Ishikawa (cell line): ENCODE results near the gene NDUFB8.

Experiments
- CEBPB ChIP-seq: IDR thresholded peaks from 2 replicates; pipeline ENCODE4 v1.6.1; 2012
- CREB1 ChIP-seq: IDR thresholded peaks from 2 replicates; pipeline ENCODE4 v1.6.1; 2012; ENCODE audit warnings: low read depth
- EGR1 ChIP-seq: IDR thresholded peaks from 2 replicates; pipeline ENCODE4 v1.6.1; 2012
- EP300 ChIP-seq: IDR thresholded peaks from 2 replicates; pipeline ENCODE4 v1.6.1; 2012; ENCODE audit warnings: borderline replicate concordance
- FOXM1 ChIP-seq: IDR thresholded peaks from 2 replicates; pipeline ENCODE4 v1.6.1; 2012; ENCODE audit warnings: low read depth, borderline replicate concordance
- NFIC ChIP-seq: IDR thresholded peaks from 2 replicates; pipeline ENCODE4 v1.6.1; 2012
- RAD21 ChIP-seq: IDR thresholded peaks from 2 replicates; pipeline ENCODE4 v1.6.1; 2012; ENCODE audit warnings: low read depth
- TAF1 ChIP-seq: IDR thresholded peaks from 2 replicates; pipeline ENCODE4 v1.6.1; 2012; ENCODE audit warnings: low read depth, mild to moderate bottlenecking
- TCF12 ChIP-seq: IDR thresholded peaks from 2 replicates; pipeline ENCODE4 v1.6.1; 2012; ENCODE audit warnings: low read depth
- TEAD4 ChIP-seq: IDR thresholded peaks from 2 replicates; pipeline ENCODE4 v1.6.1; 2012
- YY1 ChIP-seq: IDR thresholded peaks from 2 replicates; pipeline ENCODE4 v1.6.1; 2012; ENCODE audit warnings: low read depth
- ZBTB7A ChIP-seq: IDR thresholded peaks from 2 replicates; pipeline ENCODE4 v1.6.1; 2012; ENCODE audit warnings: low read depth
- TF ChIP-seq, protein P1 (sequence below): IDR thresholded peaks from 2 replicates; pipeline ENCODE4 v1.6.1; 2012
- TF ChIP-seq, protein P2 (sequence below): IDR thresholded peaks from 2 replicates; pipeline ENCODE4 v1.6.1; 2012; ENCODE audit warnings: low read depth, mild to moderate bottlenecking
- TF ChIP-seq, protein P3 (sequence below): IDR thresholded peaks from 2 replicates; pipeline ENCODE4 v1.6.1; 2012

The NDUFB8 gene

DNA sequence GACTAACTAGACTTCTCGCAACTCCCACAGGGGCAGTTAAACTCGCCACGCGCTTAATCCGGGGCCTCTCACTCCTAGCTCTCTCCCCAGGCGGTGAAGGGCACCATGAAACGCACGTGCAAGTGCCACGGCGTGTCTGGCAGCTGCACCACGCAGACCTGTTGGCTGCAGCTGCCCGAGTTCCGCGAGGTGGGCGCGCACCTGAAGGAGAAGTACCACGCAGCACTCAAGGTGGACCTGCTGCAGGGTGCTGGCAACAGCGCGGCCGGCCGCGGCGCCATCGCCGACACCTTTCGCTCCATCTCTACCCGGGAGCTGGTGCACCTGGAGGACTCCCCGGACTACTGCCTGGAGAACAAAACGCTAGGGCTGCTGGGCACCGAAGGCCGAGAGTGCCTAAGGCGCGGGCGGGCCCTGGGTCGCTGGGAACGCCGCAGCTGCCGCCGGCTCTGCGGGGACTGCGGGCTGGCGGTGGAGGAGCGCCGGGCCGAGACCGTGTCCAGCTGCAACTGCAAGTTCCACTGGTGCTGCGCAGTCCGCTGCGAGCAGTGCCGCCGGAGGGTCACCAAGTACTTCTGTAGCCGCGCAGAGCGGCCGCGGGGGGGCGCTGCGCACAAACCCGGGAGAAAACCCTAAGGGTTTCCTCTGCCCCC is 47.4 kb downstream of the NDUFB8 start:
- TF ChIP-seq, protein P1, sequence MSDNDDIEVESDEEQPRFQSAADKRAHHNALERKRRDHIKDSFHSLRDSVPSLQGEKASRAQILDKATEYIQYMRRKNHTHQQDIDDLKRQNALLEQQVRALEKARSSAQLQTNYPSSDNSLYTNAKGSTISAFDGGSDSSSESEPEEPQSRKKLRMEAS: peak; percentile 19; the same call in 1 of the 2 replicates
- TF ChIP-seq TCF12: peak; percentile 61; the same call in 1 of the 2 replicates
- TF ChIP-seq TAF1: 0 out of 2 replicates have a peak, but pooled peaks have one; percentile 26
- peak; percentile 58 for TF ChIP-seq RAD21
- 0 out of 2 replicates have a peak, but pooled peaks have one; percentile 9 for TF ChIP-seq YY1
- no peak for TF ChIP-seq NFIC

DNA sequence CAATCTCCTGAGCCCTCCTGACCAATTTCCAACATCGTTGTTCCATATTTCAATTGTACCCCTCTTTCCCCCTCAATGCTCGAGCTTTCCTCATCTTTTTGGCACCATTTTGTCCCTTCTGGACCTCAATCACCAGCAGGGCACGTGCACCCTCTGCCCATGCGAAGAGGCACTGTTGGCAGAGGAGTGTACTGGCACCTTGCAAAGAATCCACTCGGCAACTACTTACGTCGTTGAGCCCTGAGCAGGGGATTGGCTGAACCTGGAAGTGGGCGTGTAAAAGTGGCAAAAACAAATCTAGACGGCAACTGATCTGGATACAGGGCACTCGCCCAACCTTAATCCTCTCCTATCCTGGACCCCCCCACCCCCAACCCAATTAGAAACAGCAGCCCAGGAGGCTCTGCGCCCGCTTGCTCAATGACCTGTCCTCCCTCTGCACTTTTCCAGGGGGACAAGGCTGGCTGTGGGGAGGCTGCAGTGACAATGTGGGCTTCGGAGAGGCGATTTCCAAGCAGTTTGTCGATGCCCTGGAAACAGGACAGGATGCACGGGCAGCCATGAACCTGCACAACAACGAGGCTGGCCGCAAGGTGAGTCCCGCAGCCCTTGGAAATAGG is 48.1 kb downstream of the NDUFB8 start:
- TF ChIP-seq ZBTB7A: no peak
- TF ChIP-seq, protein P2, sequence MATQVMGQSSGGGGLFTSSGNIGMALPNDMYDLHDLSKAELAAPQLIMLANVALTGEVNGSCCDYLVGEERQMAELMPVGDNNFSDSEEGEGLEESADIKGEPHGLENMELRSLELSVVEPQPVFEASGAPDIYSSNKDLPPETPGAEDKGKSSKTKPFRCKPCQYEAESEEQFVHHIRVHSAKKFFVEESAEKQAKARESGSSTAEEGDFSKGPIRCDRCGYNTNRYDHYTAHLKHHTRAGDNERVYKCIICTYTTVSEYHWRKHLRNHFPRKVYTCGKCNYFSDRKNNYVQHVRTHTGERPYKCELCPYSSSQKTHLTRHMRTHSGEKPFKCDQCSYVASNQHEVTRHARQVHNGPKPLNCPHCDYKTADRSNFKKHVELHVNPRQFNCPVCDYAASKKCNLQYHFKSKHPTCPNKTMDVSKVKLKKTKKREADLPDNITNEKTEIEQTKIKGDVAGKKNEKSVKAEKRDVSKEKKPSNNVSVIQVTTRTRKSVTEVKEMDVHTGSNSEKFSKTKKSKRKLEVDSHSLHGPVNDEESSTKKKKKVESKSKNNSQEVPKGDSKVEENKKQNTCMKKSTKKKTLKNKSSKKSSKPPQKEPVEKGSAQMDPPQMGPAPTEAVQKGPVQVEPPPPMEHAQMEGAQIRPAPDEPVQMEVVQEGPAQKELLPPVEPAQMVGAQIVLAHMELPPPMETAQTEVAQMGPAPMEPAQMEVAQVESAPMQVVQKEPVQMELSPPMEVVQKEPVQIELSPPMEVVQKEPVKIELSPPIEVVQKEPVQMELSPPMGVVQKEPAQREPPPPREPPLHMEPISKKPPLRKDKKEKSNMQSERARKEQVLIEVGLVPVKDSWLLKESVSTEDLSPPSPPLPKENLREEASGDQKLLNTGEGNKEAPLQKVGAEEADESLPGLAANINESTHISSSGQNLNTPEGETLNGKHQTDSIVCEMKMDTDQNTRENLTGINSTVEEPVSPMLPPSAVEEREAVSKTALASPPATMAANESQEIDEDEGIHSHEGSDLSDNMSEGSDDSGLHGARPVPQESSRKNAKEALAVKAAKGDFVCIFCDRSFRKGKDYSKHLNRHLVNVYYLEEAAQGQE: no peak
- no peak for TF ChIP-seq CEBPB
- no peak for TF ChIP-seq TEAD4
- TF ChIP-seq, protein P1: peak; percentile 100
- TF ChIP-seq, protein P3, sequence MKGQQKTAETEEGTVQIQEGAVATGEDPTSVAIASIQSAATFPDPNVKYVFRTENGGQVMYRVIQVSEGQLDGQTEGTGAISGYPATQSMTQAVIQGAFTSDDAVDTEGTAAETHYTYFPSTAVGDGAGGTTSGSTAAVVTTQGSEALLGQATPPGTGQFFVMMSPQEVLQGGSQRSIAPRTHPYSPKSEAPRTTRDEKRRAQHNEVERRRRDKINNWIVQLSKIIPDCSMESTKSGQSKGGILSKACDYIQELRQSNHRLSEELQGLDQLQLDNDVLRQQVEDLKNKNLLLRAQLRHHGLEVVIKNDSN: peak; percentile 78
- peak; percentile 94 for TF ChIP-seq CREB1
- no peak for TF ChIP-seq TAF1
- no peak for TF ChIP-seq TCF12
- peak; percentile 45; the same call in 1 of the 2 replicates for TF ChIP-seq YY1

DNA sequence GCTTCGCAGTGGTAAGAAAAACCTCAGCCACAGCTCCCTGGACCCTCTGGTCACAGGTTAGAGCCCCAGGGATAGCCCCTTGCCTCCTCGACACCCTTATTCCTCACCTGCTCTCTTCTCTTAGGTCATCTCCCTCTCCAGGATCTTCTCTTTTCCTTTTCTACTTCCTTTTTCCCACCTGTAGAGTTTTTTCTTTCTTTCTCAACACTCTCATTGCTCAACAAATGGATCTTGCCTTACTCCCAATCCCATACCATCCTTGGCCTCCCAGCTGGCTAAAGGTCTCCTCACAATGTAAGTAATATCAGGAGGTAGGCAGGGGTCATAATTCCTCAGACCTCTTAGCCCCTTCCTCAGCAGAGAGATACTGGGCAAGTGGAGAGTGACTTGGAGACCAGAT is 49.7 kb downstream of the NDUFB8 start:
- TF ChIP-seq, protein P3: no peak
- no peak for TF ChIP-seq YY1
- no peak for TF ChIP-seq TAF1
- TF ChIP-seq, protein P1: no peak
- no peak for TF ChIP-seq TEAD4
- TF ChIP-seq FOXM1: no peak

DNA sequence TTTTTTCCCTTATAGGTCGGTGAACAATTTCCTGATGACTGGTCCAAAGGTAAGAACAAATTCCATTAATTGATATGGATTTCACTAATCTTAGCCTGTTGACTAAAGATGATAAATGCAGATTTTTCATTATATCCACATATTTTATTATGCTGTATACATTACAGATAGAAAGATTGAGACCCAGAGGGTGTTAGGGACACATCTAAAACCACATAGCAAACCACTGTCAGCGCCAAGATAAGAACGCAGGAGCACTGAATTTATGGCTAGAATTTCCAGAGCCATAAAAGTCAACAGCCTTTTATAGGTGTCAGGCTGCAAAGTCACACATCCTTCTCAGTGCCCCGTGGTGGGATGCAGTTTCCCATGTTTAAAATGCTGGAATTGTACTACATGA is 50.6 kb downstream of the NDUFB8 start:
- TF ChIP-seq CEBPB (no peak), YY1 (no peak), ZBTB7A (no peak), TAF1 (no peak), EP300 (no peak), RAD21 (no peak), NFIC (no peak)
- TF ChIP-seq, protein P1: no peak

DNA sequence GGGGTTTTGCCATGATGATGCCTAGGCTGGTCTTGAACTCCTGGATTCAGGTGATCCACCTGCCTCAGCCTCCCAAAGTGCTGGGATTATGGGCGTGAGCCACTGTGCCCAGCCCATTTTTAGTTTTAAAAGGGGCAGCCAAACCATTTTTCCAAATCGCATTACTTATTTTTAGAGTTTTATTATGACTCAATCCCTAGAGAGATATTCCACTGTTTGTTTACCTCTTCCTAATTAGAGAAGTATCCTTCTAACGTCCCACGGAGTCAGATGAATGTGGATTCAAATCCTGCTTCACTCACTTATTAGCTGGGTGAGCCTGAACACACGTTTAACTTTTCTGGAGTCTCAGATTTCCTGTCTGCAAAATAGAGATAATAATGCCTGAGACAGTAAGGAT is 51.7 kb downstream of the NDUFB8 start:
- TF ChIP-seq YY1: no peak
- TF ChIP-seq, protein P1: no peak
- TF ChIP-seq CEBPB: no peak
- no peak for TF ChIP-seq RAD21
- TF ChIP-seq FOXM1: no peak
- no peak for TF ChIP-seq EP300
- no peak for TF ChIP-seq NFIC
- TF ChIP-seq, protein P2: no peak
- TF ChIP-seq, protein P3: no peak
- TF ChIP-seq ZBTB7A: no peak
- no peak for TF ChIP-seq TAF1
- no peak for TF ChIP-seq EGR1
- TF ChIP-seq TCF12: no peak
